GM21526 (cell line): Measurements from ENCODE around the gene FBXO8.

ENCODE experiments used
- ATAC-seq: cut with Tn5 transposase; IDR thresholded peaks from one replicate; pipeline ENCODE4 v1.9.1; 2021; ENCODE audit warnings: moderate library complexity; ENCODE audit not compliant: unreplicated experiment, low FRiP score

FBXO8 gene

GRCh38 chr4:174254613-174255012 lies 28.9 kb downstream of the FBXO8 start:
- ATAC-seq, result no peak

- no peak for ATAC-seq
Observed at GRCh38 chr4:174252412-174252811, 31.1 kb downstream of the FBXO8 start.

- ATAC-seq, result no peak
Observed at GRCh38 chr4:174248407-174248806, 35.1 kb downstream of the FBXO8 start.

- ATAC-seq, result no peak
Observed at GRCh38 chr4:174245714-174246113, 37.8 kb downstream of the FBXO8 start.

GRCh38 chr4:174244441-174244840 lies 39.0 kb downstream of the FBXO8 start:
- ATAC-seq, result no peak

- no peak for ATAC-seq
Observed at GRCh38 chr4:174241162-174241561, 42.3 kb downstream of the FBXO8 start.

- ATAC-seq, result no peak
Observed at GRCh38 chr4:174236359-174236758, 47.1 kb downstream of the FBXO8 start.

GRCh38 chr4:174230680-174231079 lies 52.8 kb downstream of the FBXO8 start:
- ATAC-seq, result no peak

- ATAC-seq, result no peak
Observed at GRCh38 chr4:174230148-174230547, 53.3 kb downstream of the FBXO8 start.

GRCh38 chr4:174228988-174229387 lies 54.5 kb downstream of the FBXO8 start:
- ATAC-seq, result no peak

GRCh38 chr4:174225349-174226049 lies 58.0 kb downstream of the FBXO8 start:
- no peak for ATAC-seq

GRCh38 chr4:174224550-174224949 lies 58.9 kb downstream of the FBXO8 start:
- no peak for ATAC-seq

- ATAC-seq, result peak; percentile 68
Observed at GRCh38 chr4:174222266-174222872, 61.1 kb downstream of the FBXO8 start.

GRCh38 chr4:174218127-174218790 lies 65.2 kb downstream of the FBXO8 start:
- no peak for ATAC-seq

GRCh38 chr4:174217273-174218126 lies 66.0 kb downstream of the FBXO8 start:
- ATAC-seq, result no peak

- ATAC-seq, result no peak
Observed at GRCh38 chr4:174216799-174217272, 66.6 kb downstream of the FBXO8 start.

- ATAC-seq, result no peak
Observed at GRCh38 chr4:174215961-174216680, 67.3 kb downstream of the FBXO8 start.

GRCh38 chr4:174215057-174215456 lies 68.4 kb downstream of the FBXO8 start:
- ATAC-seq, result no peak

GRCh38 chr4:174214101-174214878 lies 69.2 kb downstream of the FBXO8 start:
- no peak for ATAC-seq
